Measurements from ENCODE around the gene HDAC8.
"Not testable (repeated sequence)": the region's sequence is repeated elsewhere in the genome, so short reads cannot be mapped to it uniquely, and the experiment has no call there.

HDAC8 gene

GRCh38 chrX:72440764-72441163 is 131.9 kb downstream of the HDAC8 start:
- not testable (repeated sequence) for FAIRE-seq

- no peak for FAIRE-seq
These were observed 136.6 kb downstream of the HDAC8 start for GRCh38 chrX:72436010-72436409.

- FAIRE-seq: no peak
These were observed 142.2 kb downstream of the HDAC8 start for GRCh38 chrX:72430405-72430968.

- no peak for FAIRE-seq
These were observed 150.8 kb downstream of the HDAC8 start for GRCh38 chrX:72421797-72422196.

GRCh38 chrX:72409993-72410392 is 162.7 kb downstream of the HDAC8 start:
- no peak for FAIRE-seq

- FAIRE-seq: no peak
These were observed 163.8 kb downstream of the HDAC8 start for GRCh38 chrX:72408885-72409284.

- FAIRE-seq: not testable (repeated sequence)
These were observed 167.5 kb downstream of the HDAC8 start for GRCh38 chrX:72405136-72405535.

- FAIRE-seq: no peak
These were observed 170.0 kb downstream of the HDAC8 start for GRCh38 chrX:72402614-72403013.

- no peak for FAIRE-seq
These were observed 172.8 kb downstream of the HDAC8 start for GRCh38 chrX:72399816-72400215.

GRCh38 chrX:72396117-72396516 is 176.5 kb downstream of the HDAC8 start:
- no peak for FAIRE-seq

- FAIRE-seq: no peak
These were observed 177.4 kb downstream of the HDAC8 start for GRCh38 chrX:72395237-72395636.

GRCh38 chrX:72394518-72395170 is 178.0 kb downstream of the HDAC8 start:
- FAIRE-seq: no peak

GRCh38 chrX:72393836-72394517 is 178.7 kb downstream of the HDAC8 start:
- FAIRE-seq: no peak

GRCh38 chrX:72392816-72393800 is 179.5 kb downstream of the HDAC8 start:
- FAIRE-seq: no peak

GRCh38 chrX:72392042-72392441 is 180.6 kb downstream of the HDAC8 start:
- FAIRE-seq: no peak

- FAIRE-seq: no peak
These were observed 185.4 kb downstream of the HDAC8 start for GRCh38 chrX:72387247-72387646.

GRCh38 chrX:72382202-72382595 is 190.4 kb downstream of the HDAC8 start:
- no peak for FAIRE-seq

- no peak for FAIRE-seq
These were observed 191.0 kb downstream of the HDAC8 start for GRCh38 chrX:72381439-72382201.

- FAIRE-seq: no peak
These were observed 196.5 kb downstream of the HDAC8 start for GRCh38 chrX:72376124-72376523.

- FAIRE-seq: no peak
These were observed 199.5 kb downstream of the HDAC8 start for GRCh38 chrX:72373136-72373535.

- FAIRE-seq: no peak
These were observed 199.9 kb downstream of the HDAC8 start for GRCh38 chrX:72372735-72373134.

GRCh38 chrX:72371405-72371804 is 201.2 kb downstream of the HDAC8 start:
- no peak for FAIRE-seq
